Measurements from ENCODE around the gene CD4. TPM values are rescaled to one million over a fixed set of nuclear protein-coding genes. Genes with fewer than 3 reads are reported as not detected.

Gene CD4
- total RNA-seq, 1 donor from 2014 or later: 0.75 TPM

DNA sequence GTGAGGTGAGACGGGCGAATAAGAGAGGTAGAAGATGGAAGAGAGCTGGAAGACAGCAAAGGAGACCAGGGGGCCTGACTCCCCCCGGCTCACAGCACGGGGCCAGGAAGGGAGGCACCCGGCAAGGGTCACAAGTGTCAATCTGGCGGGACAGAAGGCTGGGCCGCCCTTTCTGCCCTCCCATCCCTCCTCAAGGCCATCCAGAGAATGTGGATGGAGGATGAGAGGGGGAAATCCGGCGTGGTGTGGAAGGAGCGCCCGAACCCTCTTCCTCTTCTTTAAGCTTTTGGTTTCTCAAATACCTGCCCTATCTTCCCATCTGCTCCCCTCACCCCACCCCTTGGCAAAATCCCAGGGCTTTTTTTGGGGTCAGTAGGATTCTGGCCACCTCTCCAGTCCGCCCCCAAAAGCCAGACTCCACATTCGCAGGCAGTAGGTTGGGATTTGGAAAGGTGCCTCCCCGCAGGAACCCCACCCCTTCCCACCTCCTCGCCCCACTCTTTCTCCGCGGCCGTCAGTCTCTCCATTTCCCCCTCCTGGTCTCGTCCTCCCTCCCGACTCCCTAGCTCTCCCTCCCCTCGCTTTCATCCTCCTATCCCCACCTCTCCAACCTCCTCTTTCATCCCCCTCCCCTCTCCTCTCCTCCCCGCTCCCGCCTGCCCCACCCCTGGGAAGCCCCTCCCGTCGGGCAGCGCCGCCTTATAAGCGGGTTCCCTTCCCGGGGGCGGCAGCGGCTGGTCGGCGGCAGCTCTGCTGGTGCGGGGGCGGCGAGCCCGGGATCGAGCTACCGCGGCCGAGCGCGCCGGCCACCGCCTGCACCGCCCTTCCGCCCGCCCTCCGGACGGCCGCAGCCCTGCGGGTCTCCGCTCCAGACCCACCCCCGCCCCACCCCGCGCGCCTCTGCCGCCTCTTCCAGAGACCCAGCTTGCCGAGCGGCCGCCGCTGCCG lies 23.4 kb upstream of the CD4 start, which contains the start of gene PTMS:
TSS of gene PTMS (plus strand) at position 730 of the 948 bp plus-strand sequence. CDS start 343 bp downstream, outside the sequence.
- peak within 1 kb of the TSS; percentile 92 for H3K4me3 ChIP-seq (ENCODE audit: low read depth, low read length)
- DNase-seq (ENCODE audit: low read depth): no peak
- TF ChIP-seq, protein P1, sequence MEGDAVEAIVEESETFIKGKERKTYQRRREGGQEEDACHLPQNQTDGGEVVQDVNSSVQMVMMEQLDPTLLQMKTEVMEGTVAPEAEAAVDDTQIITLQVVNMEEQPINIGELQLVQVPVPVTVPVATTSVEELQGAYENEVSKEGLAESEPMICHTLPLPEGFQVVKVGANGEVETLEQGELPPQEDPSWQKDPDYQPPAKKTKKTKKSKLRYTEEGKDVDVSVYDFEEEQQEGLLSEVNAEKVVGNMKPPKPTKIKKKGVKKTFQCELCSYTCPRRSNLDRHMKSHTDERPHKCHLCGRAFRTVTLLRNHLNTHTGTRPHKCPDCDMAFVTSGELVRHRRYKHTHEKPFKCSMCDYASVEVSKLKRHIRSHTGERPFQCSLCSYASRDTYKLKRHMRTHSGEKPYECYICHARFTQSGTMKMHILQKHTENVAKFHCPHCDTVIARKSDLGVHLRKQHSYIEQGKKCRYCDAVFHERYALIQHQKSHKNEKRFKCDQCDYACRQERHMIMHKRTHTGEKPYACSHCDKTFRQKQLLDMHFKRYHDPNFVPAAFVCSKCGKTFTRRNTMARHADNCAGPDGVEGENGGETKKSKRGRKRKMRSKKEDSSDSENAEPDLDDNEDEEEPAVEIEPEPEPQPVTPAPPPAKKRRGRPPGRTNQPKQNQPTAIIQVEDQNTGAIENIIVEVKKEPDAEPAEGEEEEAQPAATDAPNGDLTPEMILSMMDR (conservative IDR thresholded peaks at IDR 0.05; ENCODE audit: low read depth, low read length): no peak

DNA sequence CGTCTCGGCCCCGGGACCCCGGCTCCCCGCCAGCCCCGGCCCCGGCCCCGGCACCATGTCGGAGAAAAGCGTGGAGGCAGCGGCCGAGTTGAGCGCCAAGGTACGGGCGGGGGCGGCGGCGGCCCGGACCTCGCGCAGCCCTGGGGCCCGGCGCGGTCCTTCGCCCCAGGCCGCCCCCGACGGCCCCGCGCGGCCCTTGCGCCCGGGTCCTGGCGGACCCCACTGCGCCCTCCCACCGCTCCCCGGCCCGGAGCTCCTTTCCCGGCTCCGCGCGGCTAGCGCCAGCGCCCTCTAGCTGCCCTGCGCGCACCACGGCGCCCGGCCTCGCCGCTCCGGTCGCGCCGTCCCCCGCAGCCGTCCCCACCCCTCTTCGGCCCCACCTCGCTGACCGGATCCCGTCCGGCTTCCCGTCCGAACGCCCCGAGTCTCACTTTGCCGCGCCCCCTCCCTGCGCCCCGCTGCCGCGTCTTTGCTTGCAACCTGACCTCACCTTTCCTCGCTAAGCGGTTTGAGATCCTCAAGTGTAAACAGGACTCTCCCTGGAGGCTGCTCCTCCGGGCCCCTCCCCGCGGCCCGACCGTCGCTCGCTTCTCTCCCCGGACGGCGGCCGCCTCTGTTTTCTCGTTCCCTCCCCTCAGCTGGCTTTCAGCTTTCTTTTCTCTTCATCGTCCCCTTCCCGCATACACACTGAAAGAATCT lies 22.5 kb upstream of the CD4 start:
- peak overlapping the region; percentile 92 for H3K4me3 ChIP-seq (ENCODE audit: low read depth, low read length)
- TF ChIP-seq, protein P1 (conservative IDR thresholded peaks at IDR 0.05; ENCODE audit: low read depth, low read length): peak; percentile 55
- DNase-seq (ENCODE audit: low read depth): no peak

DNA sequence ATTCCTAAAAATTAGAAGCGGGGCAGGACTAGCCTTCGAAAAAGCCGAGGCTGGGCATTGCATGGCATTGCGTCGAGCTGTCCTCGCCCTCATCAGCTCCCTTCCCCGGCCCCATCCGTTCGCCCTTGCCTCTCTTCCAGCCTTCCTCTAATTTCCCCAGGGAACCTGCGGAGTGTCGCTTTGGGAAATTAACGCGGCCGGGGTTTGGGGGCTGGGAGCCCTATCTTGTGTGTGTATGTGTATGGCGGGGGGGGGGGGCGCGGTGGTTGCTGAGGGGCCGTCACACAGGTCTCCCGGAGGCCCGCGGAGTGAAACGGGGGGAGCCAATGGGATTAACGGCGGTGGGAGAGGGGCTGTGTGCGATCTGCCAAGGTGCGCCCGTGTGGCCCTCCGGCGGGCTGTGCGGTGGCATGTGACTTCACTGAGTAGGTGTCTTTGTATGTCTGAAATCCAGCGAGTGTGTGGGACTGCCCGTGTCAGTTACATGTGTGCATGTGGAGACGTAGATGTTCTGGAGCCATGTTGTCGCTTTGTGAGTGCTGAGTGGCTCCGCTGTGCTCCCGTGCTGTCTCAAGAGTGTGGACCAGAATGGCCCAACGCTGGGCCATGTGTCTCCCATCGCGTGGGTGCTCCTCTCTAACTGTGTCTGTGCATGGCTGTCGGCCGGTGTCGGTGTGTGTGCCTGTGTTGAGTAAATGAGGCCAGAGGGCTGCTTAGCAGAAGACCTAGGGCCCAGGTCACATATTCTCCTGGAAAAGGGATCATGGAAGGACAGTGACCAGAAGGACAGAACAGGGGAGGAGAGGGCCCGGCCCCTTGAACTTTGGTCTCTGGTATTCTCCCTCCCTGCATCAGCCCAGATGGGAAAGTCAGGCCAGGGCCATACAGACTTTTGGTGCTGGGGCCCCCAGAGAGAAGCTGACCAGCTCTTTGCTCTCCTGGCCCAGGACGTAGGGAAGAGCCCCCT lies 21.7 kb upstream of the CD4 start:
- DNase-seq (ENCODE audit: low read depth): no peak
- peak overlapping the region; percentile 92 for H3K4me3 ChIP-seq (ENCODE audit: low read depth, low read length)
- TF ChIP-seq, protein P1 (conservative IDR thresholded peaks at IDR 0.05; ENCODE audit: low read depth, low read length): no peak

DNA sequence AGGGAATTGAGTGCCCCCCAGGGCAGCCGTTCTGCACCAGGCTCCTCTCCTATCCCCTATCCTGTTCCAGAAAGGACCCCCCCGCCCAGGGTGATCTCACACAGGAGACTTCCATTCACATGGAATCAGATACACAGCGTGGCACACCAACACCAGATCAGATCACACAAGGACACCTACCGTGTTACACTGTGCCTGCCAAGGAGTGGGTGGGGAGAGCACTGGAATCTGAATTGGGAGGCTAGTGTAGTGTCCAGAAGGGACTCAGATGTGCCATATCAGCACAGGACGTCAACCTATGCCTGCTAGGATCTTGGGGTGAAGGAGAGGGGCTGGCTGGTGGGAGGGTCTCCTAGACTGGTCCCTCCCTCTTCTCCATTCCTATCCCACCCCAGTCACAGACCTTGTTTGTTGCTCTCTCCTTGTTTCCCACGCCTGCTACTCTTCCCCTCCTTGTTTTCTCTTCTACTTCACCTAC lies 20.9 kb upstream of the CD4 start:
- peak overlapping the region; percentile 92 for H3K4me3 ChIP-seq (ENCODE audit: low read depth, low read length)
- DNase-seq (ENCODE audit: low read depth): no peak
- TF ChIP-seq, protein P1 (conservative IDR thresholded peaks at IDR 0.05; ENCODE audit: low read depth, low read length): no peak

DNA sequence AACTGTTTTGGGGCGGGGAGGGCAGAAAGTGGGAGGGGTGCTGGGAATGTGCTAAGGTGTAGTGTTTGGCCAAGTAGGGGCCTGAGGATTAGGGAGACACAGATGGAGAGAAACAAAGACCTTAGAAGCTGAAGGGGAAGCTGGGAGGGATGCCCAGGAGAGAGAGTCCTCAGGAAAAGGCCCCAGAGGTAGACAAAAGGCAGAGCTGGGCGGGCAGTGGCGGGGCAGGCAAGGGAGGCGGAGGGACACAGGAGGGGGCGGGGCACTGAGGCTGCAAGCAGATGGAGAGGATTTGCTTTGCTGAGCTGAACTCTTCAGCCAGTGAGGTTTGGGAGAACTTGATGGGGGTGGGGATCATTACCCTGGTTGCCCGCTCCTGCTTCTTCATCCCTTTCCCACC lies 20.3 kb upstream of the CD4 start:
- TF ChIP-seq, protein P1 (conservative IDR thresholded peaks at IDR 0.05; ENCODE audit: low read depth, low read length): no peak
- DNase-seq (ENCODE audit: low read depth): no peak
- no peak overlapping the region for H3K4me3 ChIP-seq (ENCODE audit: low read depth, low read length)

DNA sequence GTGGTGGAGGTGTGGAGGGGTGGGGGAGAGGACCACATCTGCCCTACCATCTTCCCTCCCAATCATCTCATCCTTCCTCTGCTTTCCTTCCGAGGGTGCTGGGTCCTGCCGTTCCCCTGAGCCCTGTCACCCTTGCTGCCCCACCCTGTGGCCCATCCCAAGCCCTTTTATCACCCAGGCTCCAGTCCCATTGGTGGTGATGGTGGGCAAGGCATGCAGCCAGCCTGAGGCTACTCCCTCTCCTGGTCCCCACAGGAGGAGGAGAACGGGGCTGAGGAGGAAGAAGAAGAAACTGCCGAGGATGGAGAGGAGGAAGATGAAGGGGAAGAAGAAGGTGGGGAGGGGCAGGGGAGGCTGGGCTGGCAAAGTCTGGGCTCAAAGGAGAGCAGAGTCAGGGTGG lies 19.7 kb upstream of the CD4 start:
- no peak overlapping the region for H3K4me3 ChIP-seq (ENCODE audit: low read depth, low read length)
- TF ChIP-seq, protein P1 (conservative IDR thresholded peaks at IDR 0.05; ENCODE audit: low read depth, low read length): no peak
- DNase-seq (ENCODE audit: low read depth): no peak

All from epithelial cell of proximal tubule (primary cell).